ENCODE results near the gene ADAMTS7. TPM values are rescaled to one million over a fixed set of nuclear protein-coding genes. Genes with fewer than 3 reads are reported as not detected.

Gene ADAMTS7
- total and polyA plus RNA-seq, 2 of the 8 experiments (the other 6 are each of a cell fraction or from before 2014, with no cell fraction given): 27.9 to 45.2 TPM

- no peak overlapping the region; the same call in 1 of the 2 replicates for H2BK5ac ChIP-seq (ENCODE audit: low read depth, low read length)
- no peak overlapping the region for H2BK15ac ChIP-seq (ENCODE audit: low read length)
- peak overlapping the region; percentile 60; the same call in 1 of the 2 replicates for H2BK12ac ChIP-seq (ENCODE audit: low read depth, low read length)
- no peak overlapping the region for H3K4ac ChIP-seq (replicated peaks; ENCODE audit: insufficient read length, low read depth, low read length)
- ChIA-PET CTCF (ENCODE audit: partially characterized antibody) (interaction anchor here (0.8 to 7.5 kb wide), 7 partner anchors 9 to 88 kb away, joined by 3 to 30 read pairs (median 5); no protein-coding TSS in a partner anchor), POLR2A (ENCODE audit: partially characterized antibody) (interaction anchor here (0.9 to 1.2 kb wide), 2 partner anchors 60 to 86 kb away, joined by 3 to 4 read pairs; partner anchors contain the start of gene CHRNB4)
- no peak overlapping the region for H4K5ac ChIP-seq (ENCODE audit: insufficient read length, low read depth, low read length)
- no peaks in the 10 kb centered on the region for H3K23me2 ChIP-seq (ENCODE audit: low read depth, low read length)
- H3K9me3 ChIP-seq (ENCODE audit: insufficient read depth in 2 of 2, low read depth in 1 of 2, low read length in 1 of 2): no peaks in the 10 kb centered on the region
- no peaks in the 10 kb centered on the region for H3K79me2 ChIP-seq (ENCODE audit: control insufficient read depth in 1 of 2, insufficient read depth in 2 of 2, low read length in 2 of 2)
- H3K4me3 ChIP-seq (ENCODE audit: extremely low read depth in 1 of 4, insufficient read depth in 2 of 4, low read depth in 3 of 4, low read length in 4 of 4): no peak overlapping the region
- H4K91ac ChIP-seq (replicated peaks; ENCODE audit: insufficient read length, low read length): no peak overlapping the region
- H4K20me1 ChIP-seq (replicated peaks in 1 of 2; ENCODE audit: control insufficient read depth in 1 of 2, insufficient read depth in 2 of 2, low read length in 2 of 2): no peaks in the 10 kb centered on the region
- H2AFZ ChIP-seq (ENCODE audit: low read length): no peak overlapping the region
- no peaks in the 10 kb centered on the region for H3K36me3 ChIP-seq (ENCODE audit: control insufficient read depth in 2 of 4, insufficient read depth in 4 of 4, low read length in 3 of 4)
- WGBS, 2 experiments (ENCODE audit: extremely low coverage in 1 of 2, insufficient coverage in 1 of 2, insufficient read length in 1 of 2, insufficient replicate concordance in 2 of 2, low coverage in 1 of 2, low lambda C conversion rate in 2 of 2, missing lambda C conversion rate in 1 of 2): 69% methylated on average over 11 of the region's 14 CpGs; no CpG with 5 or more reads in 1 of the 2 experiments
- peaks cover 0 to 6% (median 3%) of the 10 kb centered on the region in 4 experiments; a peak in 3 of 7 replicates for H3K4me1 ChIP-seq (replicated peaks in 1 of 4; ENCODE audit: control insufficient read depth in 3 of 4, insufficient read depth in 4 of 4, low read length in 3 of 4)
- no peak overlapping the region for H3K56ac ChIP-seq (replicated peaks; ENCODE audit: insufficient read length, low read depth, low read length)
- no peak overlapping the region for H2AK5ac ChIP-seq (ENCODE audit: low read depth, low read length)
- no peak overlapping the region; the same call in 1 of the 2 replicates for H3K27ac ChIP-seq (ENCODE audit: low read depth, low read length)
- H4K8ac ChIP-seq (ENCODE audit: extremely low read depth, insufficient read depth, low read length): peak overlapping the region; percentile 57
- peak overlapping the region; percentile 83; the same call in 1 of the 2 replicates for H3K18ac ChIP-seq (ENCODE audit: extremely low read depth, low read length)
- no peaks in the 10 kb centered on the region for H3K27me3 ChIP-seq (replicated peaks in 1 of 4; ENCODE audit: control insufficient read depth in 3 of 4, extremely low read depth in 1 of 4, insufficient read depth in 3 of 4, low read length in 3 of 4)
- no peak overlapping the region for H2BK120ac ChIP-seq (replicated peaks; ENCODE audit: low read depth, low read length)
- DNase-seq (ENCODE audit: low read depth in 1 of 2, low spot score in 2 of 2) (peak in 1 of 2 experiments; percentile 88), FAIRE-seq (peak; percentile 39)
- H3K14ac ChIP-seq (ENCODE audit: insufficient read length): no peak overlapping the region
- no peak overlapping the region for H2BK20ac ChIP-seq (ENCODE audit: low read length)
- no peak overlapping the region for H3K23ac ChIP-seq (ENCODE audit: insufficient read length)
- H3K9ac ChIP-seq (replicated peaks in 1 of 4; ENCODE audit: extremely low read depth in 1 of 4, low read depth in 3 of 4, low read length in 3 of 4): no peak overlapping the region
- no peaks in the 10 kb centered on the region for H3K79me1 ChIP-seq (ENCODE audit: low read depth, low read length)
- H3K4me2 ChIP-seq (ENCODE audit: insufficient read depth in 1 of 2, low read depth in 2 of 2, low read length in 2 of 2): no peak overlapping the region
- TF ChIP-seq BRCA1 (IDR thresholded peaks at IDR 0.05; ENCODE audit: low read depth, low read length) (no peak), CHD1 (IDR thresholded peaks at IDR 0.05; ENCODE audit: low read depth, low read length) (no peak), TBP (IDR thresholded peaks at IDR 0.05; ENCODE audit: low read depth, low read length) (peak; percentile 74; the same call in 1 of the 2 replicates), KDM4A (IDR thresholded peaks at IDR 0.05; ENCODE audit: low read depth, low read length, severe bottlenecking) (no peak), FOSL1 (IDR thresholded peaks at IDR 0.05; ENCODE audit: insufficient read depth, low read depth, low read length) (no peak), MAFK (IDR thresholded peaks at IDR 0.05; ENCODE audit: low read depth, low read length) (no peak), MAX (IDR thresholded peaks at IDR 0.05) (no peak)
- TF ChIP-seq, protein P1, sequence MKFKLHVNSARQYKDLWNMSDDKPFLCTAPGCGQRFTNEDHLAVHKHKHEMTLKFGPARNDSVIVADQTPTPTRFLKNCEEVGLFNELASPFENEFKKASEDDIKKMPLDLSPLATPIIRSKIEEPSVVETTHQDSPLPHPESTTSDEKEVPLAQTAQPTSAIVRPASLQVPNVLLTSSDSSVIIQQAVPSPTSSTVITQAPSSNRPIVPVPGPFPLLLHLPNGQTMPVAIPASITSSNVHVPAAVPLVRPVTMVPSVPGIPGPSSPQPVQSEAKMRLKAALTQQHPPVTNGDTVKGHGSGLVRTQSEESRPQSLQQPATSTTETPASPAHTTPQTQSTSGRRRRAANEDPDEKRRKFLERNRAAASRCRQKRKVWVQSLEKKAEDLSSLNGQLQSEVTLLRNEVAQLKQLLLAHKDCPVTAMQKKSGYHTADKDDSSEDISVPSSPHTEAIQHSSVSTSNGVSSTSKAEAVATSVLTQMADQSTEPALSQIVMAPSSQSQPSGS (IDR thresholded peaks at IDR 0.05; ENCODE audit: low read length): no peak
- TF ChIP-seq, protein P2, sequence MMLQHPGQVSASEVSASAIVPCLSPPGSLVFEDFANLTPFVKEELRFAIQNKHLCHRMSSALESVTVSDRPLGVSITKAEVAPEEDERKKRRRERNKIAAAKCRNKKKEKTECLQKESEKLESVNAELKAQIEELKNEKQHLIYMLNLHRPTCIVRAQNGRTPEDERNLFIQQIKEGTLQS (IDR thresholded peaks at IDR 0.05; ENCODE audit: insufficient read depth, low read depth, low read length): no peak
Observed at GRCh38 chr15:78726870-78727551, 84.3 kb downstream of the ADAMTS7 start.

Data from H1 (cell line).